A673 (cell line): ENCODE results near the gene PUDP. TPM values are rescaled to one million over a fixed set of nuclear protein-coding genes. Genes with fewer than 3 reads are reported as not detected.

Experiments
- BruUV-seq: library from RNA; stranded (reverse); fragments of 400-500 nt; replicated peaks from 2 replicates; lab custom pipeline; 2021; lab: Mats Ljungman, UMichigan
- CTCF ChIA-PET: fragments of 300-600 bp; sonication (Branson Sonifier 250); formaldehyde crosslinking; loops from one replicate; lab custom pipeline; 2022; ENCODE audit warnings: antibody characterized with exemption; lab: Charles Lee
- POLR2A ChIA-PET: fragments of 300-600 bp; sonication (Branson Sonifier 250); formaldehyde crosslinking; loops from one replicate; lab custom pipeline; 2022; ENCODE audit warnings: antibody characterized with exemption; ENCODE audit not compliant: low non-redundant PET; lab: Charles Lee
- DNase-seq: peaks from one replicate; pipeline ENCODE4 v3.0.0-alpha.2; 2015; ENCODE audit warnings: low spot score
- H3K27ac ChIP-seq: fragments of 200-600 bp; sonication (generic); 2 replicates; pipeline ENCODE4 v1.5.1; 2016; ENCODE audit warnings: mixed run types, low read depth, mild to moderate bottlenecking, mixed read lengths, antibody characterized with exemption, low read length; ENCODE audit not compliant: poor library complexity, severe bottlenecking
- H3K27me3 ChIP-seq: fragments of 200-600 bp; sonication (generic); replicated peaks from 2 replicates; pipeline ENCODE4 v1.6.1; 2017; ENCODE audit warnings: mixed run types, low read depth, mild to moderate bottlenecking, mixed read lengths, antibody characterized with exemption, low read length; ENCODE audit not compliant: insufficient read depth, poor library complexity
- H3K36me3 ChIP-seq: fragments of 200-600 bp; sonication (generic); 2 replicates; pipeline ENCODE4 v1.6.1; 2016; ENCODE audit warnings: mixed run types, mild to moderate bottlenecking, mixed read lengths, antibody characterized with exemption, low read length; ENCODE audit not compliant: insufficient read depth, poor library complexity, severe bottlenecking
- H3K4me1 ChIP-seq: fragments of 200-600 bp; sonication (generic); 2 replicates; pipeline ENCODE4 v1.6.1; 2017; ENCODE audit warnings: mixed run types, mild to moderate bottlenecking, mixed read lengths, antibody characterized with exemption, low read length; ENCODE audit not compliant: insufficient read depth, poor library complexity, severe bottlenecking
- H3K4me3 ChIP-seq: fragments of 200-600 bp; sonication (generic); 2 replicates; pipeline ENCODE4 v1.5.1; 2016; ENCODE audit warnings: low read depth, mixed run types, mild to moderate bottlenecking, mixed read lengths, low read length; ENCODE audit not compliant: poor library complexity, severe bottlenecking
- H3K9me3 ChIP-seq: fragments of 200-600 bp; sonication (generic); 2 replicates; pipeline ENCODE4 v1.6.1; 2016; ENCODE audit warnings: mixed run types, low read depth, mild to moderate bottlenecking, mixed read lengths, antibody characterized with exemption, low read length; ENCODE audit not compliant: poor library complexity, severe bottlenecking
- EZH2 ChIP-seq: fragments of 200-600 bp; sonication (generic); IDR thresholded peaks from 2 replicates; pipeline ENCODE4 v1.6.1; 2017; ENCODE audit warnings: borderline replicate concordance, low read depth, mild to moderate bottlenecking, mixed read lengths, antibody characterized with exemption, low read length; ENCODE audit not compliant: poor library complexity, severe bottlenecking
- intact Hi-C: fragments of 100-400 bp; cut with micrococcal nuclease; formaldehyde crosslinking; loops from one replicate; pipeline ENCODE4 v1.10.0; 2022; ENCODE audit not compliant: unreplicated experiment
- total RNA-seq: library from RNA; stranded (reverse); gene quantifications from 2 replicates; pipeline ENCODE4 v1.2.3, GENCODE V29; 2021
- TF ChIP-seq, protein P1 (sequence below): fragments of 300-800, 200-600 bp; sonication (generic); conservative IDR thresholded peaks from 2 replicates; pipeline ENCODE4 v1.5.1; 2017; ENCODE audit warnings: low read depth, mild to moderate bottlenecking, antibody characterized with exemption, low read length, moderate library complexity, mixed read lengths

PUDP gene
- total RNA-seq, 1 experiment from 2014 or later: 17.6 TPM

GRCh38 chrX:7169627-7170026, 21.7 kb upstream of the PUDP start:
- no TSS peak for BruUV-seq
- no peaks in the 10 kb centered on the region for H3K9me3 ChIP-seq
- no peak overlapping the region for H3K4me3 ChIP-seq
- H3K36me3 ChIP-seq: no peaks in the 10 kb centered on the region
- DNase-seq: no peak
- CTCF ChIA-PET: no interaction called here
- POLR2A ChIA-PET: no interaction called here
- H3K27me3 ChIP-seq: no peaks in the 10 kb centered on the region
- no peak overlapping the region for H3K27ac ChIP-seq
- no peaks in the 10 kb centered on the region for H3K4me1 ChIP-seq
- intact Hi-C loops: no loop called here
- no peak for TF ChIP-seq EZH2
- TF ChIP-seq, protein P1, sequence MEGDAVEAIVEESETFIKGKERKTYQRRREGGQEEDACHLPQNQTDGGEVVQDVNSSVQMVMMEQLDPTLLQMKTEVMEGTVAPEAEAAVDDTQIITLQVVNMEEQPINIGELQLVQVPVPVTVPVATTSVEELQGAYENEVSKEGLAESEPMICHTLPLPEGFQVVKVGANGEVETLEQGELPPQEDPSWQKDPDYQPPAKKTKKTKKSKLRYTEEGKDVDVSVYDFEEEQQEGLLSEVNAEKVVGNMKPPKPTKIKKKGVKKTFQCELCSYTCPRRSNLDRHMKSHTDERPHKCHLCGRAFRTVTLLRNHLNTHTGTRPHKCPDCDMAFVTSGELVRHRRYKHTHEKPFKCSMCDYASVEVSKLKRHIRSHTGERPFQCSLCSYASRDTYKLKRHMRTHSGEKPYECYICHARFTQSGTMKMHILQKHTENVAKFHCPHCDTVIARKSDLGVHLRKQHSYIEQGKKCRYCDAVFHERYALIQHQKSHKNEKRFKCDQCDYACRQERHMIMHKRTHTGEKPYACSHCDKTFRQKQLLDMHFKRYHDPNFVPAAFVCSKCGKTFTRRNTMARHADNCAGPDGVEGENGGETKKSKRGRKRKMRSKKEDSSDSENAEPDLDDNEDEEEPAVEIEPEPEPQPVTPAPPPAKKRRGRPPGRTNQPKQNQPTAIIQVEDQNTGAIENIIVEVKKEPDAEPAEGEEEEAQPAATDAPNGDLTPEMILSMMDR: no peak

- Histone ChIP-seq H3K27me3 (no peaks in the 10 kb centered on the region), H3K4me1 (no peaks in the 10 kb centered on the region), H3K36me3 (no peaks in the 10 kb centered on the region), H3K27ac (no peak overlapping the region), H3K4me3 (no peak overlapping the region), H3K9me3 (no peaks in the 10 kb centered on the region)
- DNase-seq: no peak
- CTCF ChIA-PET: no interaction called here
- TF ChIP-seq, protein P1: no peak
- TF ChIP-seq EZH2: no peak
- intact Hi-C loops: no loop called here
- BruUV-seq: no TSS peak
- POLR2A ChIA-PET: no interaction called here
These were observed 20.4 kb upstream of the PUDP start for GRCh38 chrX:7168371-7168770.

DNA sequence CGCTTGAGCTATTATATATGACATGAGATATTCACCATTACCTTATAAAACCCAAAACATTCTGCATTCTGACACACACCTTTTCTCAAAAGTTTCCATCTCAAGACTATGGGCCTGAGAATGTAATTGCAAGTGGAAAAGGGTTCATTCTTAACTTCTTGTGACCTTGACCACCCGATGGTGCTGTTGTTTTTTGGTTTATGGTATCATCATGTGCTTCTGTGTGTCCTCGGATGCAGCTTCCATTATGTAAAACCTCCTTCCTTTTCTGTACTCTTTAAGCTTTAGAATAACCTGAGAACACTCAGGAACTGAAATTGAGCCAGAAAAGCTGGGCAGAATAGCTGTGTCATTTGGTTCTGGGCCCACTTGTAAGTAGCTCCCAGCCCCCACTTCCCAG, 16.2 kb upstream of the PUDP start:
- ChIA-PET POLR2A (no interaction called here), CTCF (no interaction called here)
- H3K27ac ChIP-seq: no peak overlapping the region
- no peak for TF ChIP-seq EZH2
- TF ChIP-seq, protein P1: no peak
- no peaks in the 10 kb centered on the region for H3K36me3 ChIP-seq
- peaks cover 5% of the 10 kb centered on the region for H3K4me1 ChIP-seq
- no peak for DNase-seq
- no peak overlapping the region for H3K4me3 ChIP-seq
- no TSS peak for BruUV-seq
- intact Hi-C loops: no loop called here
- no peaks in the 10 kb centered on the region for H3K27me3 ChIP-seq
- no peaks in the 10 kb centered on the region for H3K9me3 ChIP-seq
